NCI-H1436 treated with DMSO at 0.1 percent for 48 hours (cell line): ENCODE measurements around the gene IGFLR1.

Source experiments
- DNase-seq: peaks from one replicate; lab custom pipeline; 2025; lab: John Stamatoyannopoulos, UW

Gene IGFLR1

DNA sequence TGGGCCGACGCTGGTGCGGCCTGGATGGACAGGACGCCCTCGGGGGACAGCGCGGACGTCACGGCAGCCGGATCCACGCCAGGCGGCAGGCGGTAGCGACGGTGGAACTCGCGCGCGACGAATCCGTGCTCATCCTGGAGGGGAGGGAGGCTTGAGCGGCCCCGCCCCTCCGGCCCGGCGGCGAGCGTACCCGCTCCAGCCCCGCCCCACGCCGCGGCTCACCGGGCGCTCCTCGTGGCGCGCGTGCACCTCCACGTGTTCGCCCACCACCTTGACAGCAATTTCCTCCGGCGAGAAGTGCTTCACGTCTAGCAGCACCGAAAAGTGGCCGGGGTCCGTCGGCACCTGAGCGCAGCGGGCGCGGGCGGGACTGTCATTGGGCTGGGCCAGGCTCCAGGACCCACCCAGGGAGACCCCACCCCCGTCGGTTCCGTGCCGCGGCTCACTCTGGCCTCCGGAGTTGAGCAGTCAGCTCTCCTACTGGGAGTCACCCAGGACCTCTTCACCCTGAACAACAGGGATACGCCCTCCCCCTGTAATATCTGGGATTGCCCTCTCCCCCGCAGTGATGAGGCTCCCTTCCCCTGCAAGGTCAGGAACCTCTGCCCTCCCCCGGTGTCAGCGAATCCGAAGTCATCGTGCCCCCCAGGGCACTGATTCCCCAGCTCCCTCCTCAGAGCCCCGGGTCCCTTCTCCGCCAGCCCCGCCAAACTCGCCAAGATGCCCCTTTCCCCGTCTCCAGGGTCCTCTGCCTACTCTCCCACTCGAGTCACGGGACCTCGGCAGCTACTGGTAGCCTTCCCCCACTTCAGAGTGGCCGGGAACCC lies 13.5 kb upstream of the IGFLR1 start:
- DNase-seq, result no peak

DNA sequence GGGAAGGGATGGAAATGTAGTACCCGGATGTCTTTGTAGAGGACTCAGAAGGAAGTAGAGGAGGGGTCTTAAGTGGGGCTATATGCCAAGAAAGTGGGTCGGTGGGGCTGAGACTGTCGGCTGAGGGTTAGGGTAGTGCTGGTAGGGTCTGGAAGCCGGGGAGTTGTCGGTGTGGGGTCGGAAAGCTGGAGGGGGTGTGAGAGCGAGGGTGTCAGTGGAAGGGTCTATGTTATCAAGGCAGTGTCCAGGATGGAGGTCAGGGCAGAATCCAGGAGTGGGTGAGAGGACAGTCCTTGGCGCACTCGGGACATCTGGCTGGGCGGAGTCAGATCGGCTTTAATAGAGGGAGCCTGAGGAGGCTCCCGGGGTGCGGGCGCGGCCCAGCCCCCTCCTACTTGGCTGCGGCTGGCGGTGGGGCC lies 12.9 kb upstream of the IGFLR1 start:
- DNase-seq, result no peak

DNA sequence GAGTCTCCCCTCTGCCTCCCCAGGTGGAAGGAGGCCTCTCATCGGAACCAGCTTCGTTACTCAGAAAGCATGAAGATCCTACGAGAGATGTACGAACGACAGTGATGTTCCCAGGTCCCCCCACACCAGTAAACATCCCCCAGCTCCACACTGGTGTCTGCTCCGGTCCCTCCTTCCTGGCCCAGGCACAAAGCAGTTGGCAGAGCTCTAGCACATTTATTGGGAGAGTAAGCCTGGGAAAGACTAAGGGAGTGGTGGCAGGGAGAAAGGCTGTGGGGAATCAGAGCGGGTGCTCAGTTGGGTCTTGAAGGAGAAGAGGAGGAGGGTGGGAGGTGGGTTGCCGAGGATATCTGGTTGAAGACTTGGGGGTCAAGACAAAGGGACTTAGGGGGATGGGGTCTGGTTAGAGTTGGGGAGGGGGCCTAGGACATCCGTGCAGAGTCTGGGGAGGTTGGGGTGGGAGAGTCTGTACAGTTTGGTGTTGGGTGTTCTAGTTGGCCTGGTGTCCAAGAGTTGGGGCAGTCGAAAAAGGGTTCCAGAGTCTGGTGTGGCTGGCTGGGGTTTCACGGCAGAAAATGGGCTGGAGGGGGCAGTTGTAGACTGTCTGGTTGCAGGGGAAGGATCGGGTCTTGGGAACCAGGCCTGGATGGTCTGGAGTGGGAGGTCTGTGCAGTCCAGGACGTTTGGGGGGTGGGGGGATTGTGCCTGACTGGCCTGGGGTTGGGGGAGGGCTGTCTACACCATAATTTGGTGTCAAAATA lies 12.3 kb upstream of the IGFLR1 start:
- DNase-seq, result no peak

GRCh38 chr19:35753634-35754369 lies 11.6 kb upstream of the IGFLR1 start:
- DNase-seq, result no peak

DNA sequence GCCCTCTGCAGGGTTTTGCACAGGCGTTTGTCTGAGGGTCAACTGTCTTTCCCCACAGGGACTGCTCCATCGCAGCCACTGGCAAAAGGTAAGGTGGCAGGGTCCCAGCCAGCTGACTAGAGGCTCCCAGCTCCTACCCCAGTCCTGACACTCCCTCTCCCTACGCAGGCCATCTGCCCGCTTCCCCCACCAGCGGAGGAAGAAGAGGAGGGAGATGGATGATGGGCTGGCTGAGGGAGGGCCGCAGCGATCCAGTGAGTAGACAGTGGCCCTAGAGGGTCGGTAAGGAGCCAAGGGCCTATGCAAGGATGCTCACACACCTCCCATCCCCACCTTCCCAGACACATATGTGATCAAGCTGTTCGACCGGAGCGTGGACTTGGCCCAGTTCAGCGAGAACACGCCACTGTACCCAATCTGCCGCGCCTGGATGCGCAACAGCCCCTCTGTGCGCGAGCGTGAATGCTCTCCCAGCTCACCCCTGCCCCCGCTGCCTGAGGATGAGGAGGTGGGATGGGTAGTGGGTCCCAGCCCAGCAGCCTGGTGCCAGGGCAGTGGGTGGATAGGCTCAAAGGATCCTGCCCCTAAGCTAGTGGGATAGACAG lies 10.6 kb upstream of the IGFLR1 start:
- no peak for DNase-seq

GRCh38 chr19:35751839-35752745 lies 9.8 kb upstream of the IGFLR1 start:
- DNase-seq, result no peak

DNA sequence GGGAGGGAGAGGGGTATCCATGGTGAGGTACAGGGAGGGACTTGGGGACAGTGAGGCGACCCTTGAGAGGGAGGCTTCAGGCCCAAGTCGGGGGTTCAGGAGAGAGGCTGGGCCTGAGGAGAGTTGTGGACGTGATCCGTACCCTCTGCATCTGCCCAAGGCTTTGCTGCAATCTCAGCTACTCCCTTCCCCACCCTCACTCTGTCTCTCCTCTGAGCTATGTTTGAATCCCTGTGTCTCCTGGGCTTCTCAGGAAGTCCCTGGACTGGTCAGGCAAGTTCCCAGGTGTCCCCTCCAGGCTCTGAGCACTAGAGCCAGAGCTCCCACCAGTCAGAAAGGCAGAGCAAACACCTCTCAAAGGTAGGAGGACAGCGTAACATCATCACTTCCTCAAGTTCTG lies 7.9 kb upstream of the IGFLR1 start:
- DNase-seq, result no peak

DNA sequence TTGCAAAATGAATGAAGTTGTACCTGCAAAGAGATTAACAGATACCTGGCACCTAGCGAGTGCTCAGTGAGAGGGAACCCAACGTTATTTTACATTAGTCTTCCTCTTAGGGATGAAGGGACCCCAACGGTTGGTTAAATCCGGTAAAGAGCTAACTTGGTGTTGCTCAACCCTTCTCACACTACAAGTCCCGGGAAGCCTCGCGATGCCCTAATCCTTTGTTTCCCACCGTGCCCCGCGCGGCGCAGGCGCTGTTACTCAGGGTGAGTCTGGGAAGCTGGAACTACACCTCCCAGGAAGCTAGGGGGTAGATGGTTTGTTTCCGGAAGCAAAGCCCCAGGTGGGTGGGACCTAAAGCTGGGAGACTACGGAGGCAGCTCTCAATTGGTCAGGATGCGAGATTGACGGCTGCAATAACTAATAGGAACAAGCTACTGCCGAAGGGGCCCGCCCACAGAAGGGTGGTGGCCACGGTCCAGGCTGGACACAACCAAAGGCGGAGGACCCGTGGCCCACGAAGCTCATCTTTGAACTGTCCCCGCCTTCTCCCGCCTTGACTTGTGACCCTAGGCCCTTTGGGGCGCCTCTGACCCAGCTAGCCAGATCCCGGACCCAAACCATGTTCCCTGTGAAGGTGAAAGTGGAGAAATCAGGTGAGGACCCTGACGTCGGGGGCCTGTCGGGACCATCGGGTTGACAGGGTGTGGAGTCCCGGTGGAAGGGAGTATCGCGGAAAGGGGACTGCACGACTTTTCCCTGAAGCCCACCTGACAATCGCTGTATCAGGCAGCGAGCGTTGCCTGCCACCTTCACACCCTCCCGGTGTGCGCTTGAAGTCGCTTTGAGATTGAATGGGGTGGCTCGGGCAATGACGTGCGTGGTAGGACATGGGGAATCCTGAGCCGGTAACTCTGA lies 6.1 kb upstream of the IGFLR1 start, which contains the start of gene LIN37:
Gene LIN37, plus strand, starts transcription at position 471 of the 915 bp plus-strand sequence. Its CDS starts 149 bp downstream, at position 620.
- DNase-seq, result peak; percentile 94

GRCh38 chr19:35746531-35746930 lies 4.3 kb upstream of the IGFLR1 start:
- no peak for DNase-seq

DNA sequence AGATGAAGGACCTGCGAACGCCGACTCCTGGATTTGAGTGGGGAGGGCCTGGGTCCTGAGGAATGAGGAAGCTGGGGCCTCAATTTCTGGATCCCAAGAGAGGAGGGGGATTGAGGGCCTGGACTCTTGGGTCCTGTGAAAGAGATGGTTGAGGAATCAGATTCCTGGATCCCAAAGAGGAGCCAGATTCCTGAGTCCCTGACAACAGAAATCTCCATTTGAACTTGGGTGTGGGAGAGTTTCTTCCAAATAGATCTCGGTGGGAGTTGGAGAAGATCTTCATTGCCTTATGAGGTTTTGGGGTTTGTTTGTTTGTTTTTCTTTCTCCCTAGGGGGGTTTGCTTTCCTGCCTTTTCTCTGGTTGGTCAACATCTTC lies 3.8 kb upstream of the IGFLR1 start:
- DNase-seq, result no peak

GRCh38 chr19:35745328-35746086 lies 3.3 kb upstream of the IGFLR1 start, which contains the start of the genes PSENEN and U2AF1L4:
PSENEN (plus strand) TSS chr19:35745651; CDS start chr19:35745931, 280 bp downstream.
U2AF1L4 (minus strand) TSS chr19:35745418; CDS start chr19:35745391, 27 bp downstream.
- peak; percentile 98 for DNase-seq

GRCh38 chr19:35744430-35745327 lies 2.4 kb upstream of the IGFLR1 start:
- peak; percentile 85 for DNase-seq

GRCh38 chr19:35743640-35744429 lies 1.6 kb upstream of the IGFLR1 start:
- DNase-seq, result no peak

DNA sequence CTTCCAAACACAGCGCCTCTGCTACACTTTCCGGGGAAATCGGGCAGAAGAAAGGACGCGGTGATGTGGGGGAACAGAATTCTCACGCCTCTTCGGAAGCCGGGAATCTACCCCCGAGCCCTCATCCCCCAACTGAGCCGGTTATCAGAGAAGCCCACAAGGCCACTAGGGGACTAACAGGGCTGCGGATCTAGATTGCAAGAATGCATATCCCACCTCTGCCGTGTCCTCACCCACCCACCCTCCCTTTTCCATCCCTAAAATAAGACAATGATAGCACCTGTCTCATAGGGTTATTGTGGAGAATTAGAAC lies 1.1 kb downstream of the IGFLR1 start:
- DNase-seq, result no peak

DNA sequence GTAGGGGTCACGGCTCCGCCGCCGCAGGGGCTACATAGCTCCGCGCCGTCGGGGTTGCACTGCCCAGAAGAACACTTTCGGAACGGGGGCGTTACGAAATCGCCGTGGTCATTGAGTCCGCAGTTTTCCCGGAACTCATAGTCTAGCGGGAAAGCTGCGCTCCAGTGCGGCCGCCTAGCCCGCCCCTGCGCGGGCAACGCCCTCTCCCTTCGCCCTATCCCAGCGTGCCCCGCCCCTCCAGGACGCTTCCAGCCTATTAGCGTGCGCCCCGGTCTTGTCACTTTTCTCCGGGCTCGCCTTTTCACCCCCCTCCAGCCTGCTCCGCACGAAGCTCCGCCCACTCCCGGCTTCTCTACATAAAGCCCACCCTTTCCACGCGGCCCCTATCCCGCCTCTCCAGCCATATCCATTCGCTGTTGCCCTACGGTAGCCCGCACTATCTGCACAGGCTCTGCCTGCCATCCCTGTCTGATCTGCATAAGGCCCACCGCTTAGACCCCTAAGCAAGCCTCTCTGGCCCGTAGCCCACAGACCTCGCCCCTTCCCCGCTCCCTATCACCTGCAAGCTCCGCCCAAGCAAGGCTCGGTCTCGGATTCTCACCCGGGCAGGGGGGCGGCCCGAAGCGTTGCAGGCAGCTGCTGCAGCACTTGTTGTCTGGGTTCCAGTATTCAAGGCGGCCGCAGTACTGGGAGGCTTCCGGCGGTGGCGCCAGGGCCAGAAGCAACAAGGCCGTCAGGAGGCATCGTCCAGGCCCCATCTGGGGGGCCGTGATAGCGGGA lies 1.6 kb downstream of the IGFLR1 start:
- peak; percentile 92 for DNase-seq

DNA sequence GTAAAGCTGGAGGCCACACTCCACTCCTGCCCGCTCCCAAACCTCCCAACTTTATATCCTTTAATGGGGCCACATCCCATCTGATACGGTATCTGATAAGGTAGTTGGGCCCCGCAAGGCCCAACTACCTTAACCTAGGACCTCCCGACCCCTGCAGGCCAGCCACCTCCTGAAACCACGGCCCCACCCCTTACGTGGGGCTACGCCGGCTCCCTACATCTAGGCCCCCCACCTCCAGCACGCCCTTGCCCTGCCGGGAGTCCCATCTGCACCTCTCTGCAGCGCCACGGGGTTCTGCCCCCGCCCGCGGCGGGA lies 2.2 kb downstream of the IGFLR1 start:
- no peak for DNase-seq
